GM12878 (cell line): Measurements from ENCODE around the gene PDE11A. TPM values are rescaled to one million over a fixed set of nuclear protein-coding genes. Genes with fewer than 3 reads are reported as not detected.

Experiments used
- ATAC-seq: fragments of 200-7000 bp; cut with Tn5 transposase; 3 replicates; pipeline ENCODE4 v1.9.1; 2020; ENCODE audit warnings: mild to moderate bottlenecking, moderate library complexity
- BruUV-seq: library from RNA; stranded (reverse); fragments of 400-500 nt; replicated peaks from 2 replicates; lab custom pipeline; 2021; lab: Mats Ljungman, UMichigan
- CTCF ChIA-PET: fragments of 300-600 bp; sonication (Branson Sonifier 250); formaldehyde crosslinking; extraction: SDS; loops from one replicate; lab custom pipeline; 2021; ENCODE audit warnings: inconsistent platforms; lab: Yijun Ruan, JAX
- POLR2A ChIA-PET: fragments of 350-600 bp; formaldehyde crosslinking; extraction: SDS; loops from one replicate; lab custom pipeline; 2021; ENCODE audit warnings: inconsistent platforms; lab: Charles Lee
- RAD21 ChIA-PET: fragments of 300-600 bp; sonication (Branson Sonifier 250); formaldehyde crosslinking; loops from one replicate; lab custom pipeline; 2023; ENCODE audit warnings: antibody characterized with exemption; ENCODE audit not compliant: unreplicated experiment; lab: Charles Lee
- SMC1A ChIA-PET: fragments of 300-600 bp; sonication (Branson Sonifier 250); formaldehyde crosslinking; loops from one replicate; lab custom pipeline; 2023; ENCODE audit not compliant: unreplicated experiment, uncharacterized antibody; lab: Charles Lee
- DNase-seq: peaks from one replicate; pipeline ENCODE4 v3.0.0-alpha.2; 2011; ENCODE audit warnings: low read depth, low spot score
- FAIRE-seq: peaks from 3 replicates; lab custom pipeline; 2011; peaks lifted over from hg19 to GRCh38; lab: Jason Lieb, UNC
- H2AFZ ChIP-seq: 2 replicates; pipeline ENCODE4 v1.6.0; 2011; ENCODE audit warnings: low read depth, low read length, control low read depth; ENCODE audit not compliant: control insufficient read depth
- H3K27ac ChIP-seq: 2 replicates; pipeline ENCODE4 v1.5.1; 2011; ENCODE audit warnings: control low read depth; ENCODE audit not compliant: control insufficient read depth, insufficient read depth
- H3K27me3 ChIP-seq, 2 experiments: replicated peaks in 1 of 2; 2 replicates each; pipeline versions ENCODE4 v1.6.0 to v1.6.1; 2011; ENCODE audit warnings: low read length in 1 of 2; ENCODE audit not compliant: control insufficient read depth in 2 of 2, insufficient read depth in 2 of 2
- H3K36me3 ChIP-seq, 2 experiments: 2 replicates each; pipeline ENCODE4 v1.5.1; 2011; ENCODE audit warnings: low read length in 1 of 2; ENCODE audit not compliant: control insufficient read depth in 2 of 2, insufficient read depth in 2 of 2
- H3K4me1 ChIP-seq: 2 replicates; pipeline ENCODE4 v1.6.1; 2011; ENCODE audit warnings: mild to moderate bottlenecking, low read length, moderate library complexity, mixed read lengths; ENCODE audit not compliant: control insufficient read depth, insufficient read depth
- H3K4me2 ChIP-seq: 2 replicates; pipeline ENCODE4 v1.6.0; 2011; ENCODE audit warnings: control low read depth; ENCODE audit not compliant: control insufficient read depth, insufficient read depth
- H3K4me3 ChIP-seq: fragments of 200-600 bp; sonication (generic); 2 replicates; pipeline ENCODE4 v1.5.1; 2016
- H3K79me2 ChIP-seq: 2 replicates; pipeline ENCODE4 v1.6.0; 2011; ENCODE audit warnings: low read length; ENCODE audit not compliant: control insufficient read depth, insufficient read depth
- H3K9ac ChIP-seq: 2 replicates; pipeline ENCODE4 v1.8.0; 2011; ENCODE audit warnings: low read length, control low read depth, mixed read lengths; ENCODE audit not compliant: control insufficient read depth, insufficient read depth
- H3K9me3 ChIP-seq: replicated peaks from 3 replicates; pipeline ENCODE4 v1.5.1; 2011; ENCODE audit warnings: mild to moderate bottlenecking, low read length; ENCODE audit not compliant: control insufficient read depth, insufficient read depth
- H4K20me1 ChIP-seq: 2 replicates; pipeline ENCODE4 v1.6.0; 2011; ENCODE audit not compliant: control insufficient read depth, insufficient read depth
- HDAC6 ChIP-seq: fragments of 200-600 bp; sonication (generic); IDR thresholded peaks from one replicate; pipeline ENCODE4 v1.8.0; 2017; ENCODE audit warnings: antibody characterized with exemption; ENCODE audit not compliant: unreplicated experiment
- HSF1 ChIP-seq: fragments of 150-350 bp; IDR thresholded peaks from 2 replicates; pipeline ENCODE4 v1.6.1; 2014; ENCODE audit warnings: mild to moderate bottlenecking, low read depth, low read length
- IKZF1 ChIP-seq: fragments of 450-650 bp; conservative IDR thresholded peaks from 2 replicates; pipeline ENCODE4 v1.6.1; 2017; ENCODE audit warnings: antibody characterized with exemption, mild to moderate bottlenecking
- RAD51 ChIP-seq: fragments of 450-650 bp; IDR thresholded peaks from 2 replicates; pipeline ENCODE4 v1.6.1; 2016; ENCODE audit warnings: moderate library complexity, mild to moderate bottlenecking, inconsistent platforms
- RB1 ChIP-seq: fragments of 450-650 bp; formaldehyde crosslinking; IDR thresholded peaks from 2 replicates; pipeline ENCODE4 v1.6.1; 2017; ENCODE audit warnings: mild to moderate bottlenecking, borderline replicate concordance
- SIN3A ChIP-seq: IDR thresholded peaks from 2 replicates; pipeline ENCODE4 v1.6.1; 2012; ENCODE audit warnings: low read depth, low read length, improper control_type of control experiment
- SMAD5 ChIP-seq: IDR thresholded peaks from 2 replicates; pipeline ENCODE4 v1.6.1; 2016; ENCODE audit warnings: antibody characterized with exemption, low read depth
- YY1 ChIP-seq: IDR thresholded peaks from 2 replicates; pipeline ENCODE4 v1.6.1; 2011; ENCODE audit warnings: low read depth, mild to moderate bottlenecking, low read length
- ZBTB4 ChIP-seq: fragments of 450-650 bp; formaldehyde crosslinking; IDR thresholded peaks from 2 replicates; pipeline ENCODE4 v1.4.0; 2022; ENCODE audit warnings: mild to moderate bottlenecking, moderate library complexity
- ZNF217 ChIP-seq: fragments of 450-650 bp; IDR thresholded peaks from 2 replicates; pipeline ENCODE4 v1.6.1; 2017; ENCODE audit warnings: antibody characterized with exemption, mild to moderate bottlenecking
- WGBS: methylation state at CpG from one replicate; pipeline ENCODE4 v1.1.6; 2016; ENCODE audit warnings: low lambda C conversion rate; ENCODE audit not compliant: insufficient replicate concordance, insufficient coverage; ENCODE audit errors: missing lambda C conversion rate; 5-methylcytosine and 5-hydroxymethylcytosine counted together
- in situ Hi-C: fragments of 300-500 bp; cut with MboI; formaldehyde crosslinking; loops from 9 replicates; pipeline ENCODE4 v1.14.3; 2018; ENCODE audit warnings: mixed read lengths
- intact Hi-C: fragments of 100-400 bp; cut with micrococcal nuclease; formaldehyde crosslinking; loops from one replicate; pipeline ENCODE4 v1.14.2; 2022; ENCODE audit not compliant: unreplicated experiment
- polyA plus RNA-seq, 11 experiments: library from polyadenylated mRNA; depleted of rRNA in 4 of 11; unstranded in 6 of 11; stranded (reverse) in 5 of 11; fragments of >200 nt; fragmentation: Nextera tagmentation in 4 of 11; fragmentation: Illumina TruSeq in 1 of 11; extraction: Ambion mirVana in 4 of 11; extraction: Trizol in 1 of 11; gene quantifications; 1 replicate in 1 of 11; 2 replicates in 10 of 11; pipeline versions ENCODE4 v1.2.1 to v1.2.3, GENCODE V29; 2011 to 2016; ENCODE audit warnings: inconsistent platforms in 2 of 11, missing spikeins in 2 of 11, low read depth in 1 of 11
- total RNA-seq, 4 experiments: library from RNA; depleted of rRNA in 3 of 4; stranded (reverse); fragments of >200 nt in 3 of 4; fragmentation: Illumina TruSeq in 1 of 4; extraction: Trizol in 1 of 4; gene quantifications; 2 replicates each; pipeline versions ENCODE4 v1.2.1 to v1.2.3, GENCODE V29; 2013 to 2021

PDE11A gene
- total and polyA plus RNA-seq, 10 of the 15 experiments (the other 5 are each of a cell fraction or from before 2014, with no cell fraction given): 0.01 to 0.17 (median 0.06) TPM; not detected in 5

- no peak for TF ChIP-seq HSF1
- TF ChIP-seq HDAC6: no peak
- no peak for TF ChIP-seq IKZF1
Measured at GRCh38 chr2:177826897-177827296, 245.7 kb downstream of the PDE11A start (continued).

GRCh38 chr2:177822941-177823340, 249.6 kb downstream of the PDE11A start:
- DNase-seq (no peak), FAIRE-seq (no peak), ATAC-seq (no peak)
- Histone ChIP-seq H3K27ac (no peak overlapping the region), H3K4me3 (no peak overlapping the region), H2AFZ (no peak overlapping the region), H3K4me1 (no peaks in the 10 kb centered on the region), H3K27me3 (no peaks in the 10 kb centered on the region; a peak in 2 of 4 replicates), H3K79me2 (no peaks in the 10 kb centered on the region), H3K9ac (no peak overlapping the region), H3K36me3 (no peaks in the 10 kb centered on the region), H3K9me3 (no peaks in the 10 kb centered on the region), H4K20me1 (no peaks in the 10 kb centered on the region), H3K4me2 (no peak overlapping the region)
- ChIA-PET CTCF (no interaction called here), SMC1A (no interaction called here), RAD21 (no interaction called here), POLR2A (no interaction called here)
- no TSS peak for BruUV-seq
- in situ Hi-C loops: no loop called here
- intact Hi-C loops: no loop called here
- WGBS: 0% methylated on average over 3 of the region's 3 CpGs
- TF ChIP-seq SMAD5 (no peak), RAD51 (no peak), SIN3A (no peak), ZBTB4 (no peak), YY1 (no peak), ZNF217 (no peak), RB1 (no peak)
